ENCODE data around the gene CCDC68. TPM values are rescaled to one million over a fixed set of nuclear protein-coding genes. Genes with fewer than 3 reads are reported as not detected.

CCDC68 gene
- total RNA-seq, 1 experiment from 2014 or later, result not detected

DNA sequence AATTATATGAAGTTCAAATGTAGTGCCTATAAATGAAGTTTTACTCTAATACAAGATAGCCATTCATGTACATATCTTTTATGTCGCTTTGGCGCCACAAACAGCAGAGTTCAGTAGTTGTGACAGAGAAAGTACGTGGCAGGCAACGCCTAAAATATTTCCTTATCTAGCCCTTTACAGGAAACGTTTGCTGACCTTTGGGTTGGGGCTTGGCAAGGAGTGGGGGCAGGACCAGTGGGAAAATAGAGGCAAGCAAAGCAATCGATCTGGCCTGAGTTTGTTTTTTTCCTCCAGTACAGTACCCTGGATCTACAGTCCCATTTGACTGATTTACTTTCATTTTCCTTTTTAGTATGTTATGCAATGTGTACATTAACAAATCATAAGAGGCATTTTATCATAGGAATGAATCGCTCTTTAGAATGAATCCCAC, 13.1 kb downstream of the CCDC68 start:
- TF ChIP-seq, protein P1, sequence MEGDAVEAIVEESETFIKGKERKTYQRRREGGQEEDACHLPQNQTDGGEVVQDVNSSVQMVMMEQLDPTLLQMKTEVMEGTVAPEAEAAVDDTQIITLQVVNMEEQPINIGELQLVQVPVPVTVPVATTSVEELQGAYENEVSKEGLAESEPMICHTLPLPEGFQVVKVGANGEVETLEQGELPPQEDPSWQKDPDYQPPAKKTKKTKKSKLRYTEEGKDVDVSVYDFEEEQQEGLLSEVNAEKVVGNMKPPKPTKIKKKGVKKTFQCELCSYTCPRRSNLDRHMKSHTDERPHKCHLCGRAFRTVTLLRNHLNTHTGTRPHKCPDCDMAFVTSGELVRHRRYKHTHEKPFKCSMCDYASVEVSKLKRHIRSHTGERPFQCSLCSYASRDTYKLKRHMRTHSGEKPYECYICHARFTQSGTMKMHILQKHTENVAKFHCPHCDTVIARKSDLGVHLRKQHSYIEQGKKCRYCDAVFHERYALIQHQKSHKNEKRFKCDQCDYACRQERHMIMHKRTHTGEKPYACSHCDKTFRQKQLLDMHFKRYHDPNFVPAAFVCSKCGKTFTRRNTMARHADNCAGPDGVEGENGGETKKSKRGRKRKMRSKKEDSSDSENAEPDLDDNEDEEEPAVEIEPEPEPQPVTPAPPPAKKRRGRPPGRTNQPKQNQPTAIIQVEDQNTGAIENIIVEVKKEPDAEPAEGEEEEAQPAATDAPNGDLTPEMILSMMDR (conservative IDR thresholded peaks at IDR 0.05; ENCODE audit: low read depth, low read length), result no peak
- TF ChIP-seq EZH2 (IDR thresholded peaks at IDR 0.05; ENCODE audit: borderline replicate concordance, low read depth, low read length, poor library complexity, severe bottlenecking), result no peak
- CTCF ChIA-PET, result interaction anchor here (0.5 kb wide), 1 partner anchor 37 kb away, joined by 4 read pairs; no protein-coding TSS in a partner anchor
- no peaks in the 10 kb centered on the region for H3K9me3 ChIP-seq (ENCODE audit: low read depth, low read length, poor library complexity, severe bottlenecking)
- POLR2A ChIA-PET (ENCODE audit: low non-redundant PET), result no interaction called here
- H3K27me3 ChIP-seq (replicated peaks; ENCODE audit: insufficient read depth, low read depth, low read length, poor library complexity), result no peaks in the 10 kb centered on the region
- no peaks in the 10 kb centered on the region for H3K36me3 ChIP-seq (ENCODE audit: insufficient read depth, low read length, poor library complexity, severe bottlenecking)
- no peaks in the 10 kb centered on the region for H3K4me1 ChIP-seq (ENCODE audit: insufficient read depth, low read length, poor library complexity, severe bottlenecking)
- H3K4me3 ChIP-seq (ENCODE audit: low read depth, low read length, poor library complexity, severe bottlenecking), result peak overlapping the region; percentile 43
- no TSS peak for BruUV-seq (replicated peaks)
- intact Hi-C loops (cut with micrococcal nuclease; ENCODE audit: unreplicated experiment), result no loop called here
- no peak overlapping the region for H3K27ac ChIP-seq (ENCODE audit: low read depth, low read length, poor library complexity, severe bottlenecking)
- DNase-seq (ENCODE audit: low spot score), result peak; percentile 7

DNA sequence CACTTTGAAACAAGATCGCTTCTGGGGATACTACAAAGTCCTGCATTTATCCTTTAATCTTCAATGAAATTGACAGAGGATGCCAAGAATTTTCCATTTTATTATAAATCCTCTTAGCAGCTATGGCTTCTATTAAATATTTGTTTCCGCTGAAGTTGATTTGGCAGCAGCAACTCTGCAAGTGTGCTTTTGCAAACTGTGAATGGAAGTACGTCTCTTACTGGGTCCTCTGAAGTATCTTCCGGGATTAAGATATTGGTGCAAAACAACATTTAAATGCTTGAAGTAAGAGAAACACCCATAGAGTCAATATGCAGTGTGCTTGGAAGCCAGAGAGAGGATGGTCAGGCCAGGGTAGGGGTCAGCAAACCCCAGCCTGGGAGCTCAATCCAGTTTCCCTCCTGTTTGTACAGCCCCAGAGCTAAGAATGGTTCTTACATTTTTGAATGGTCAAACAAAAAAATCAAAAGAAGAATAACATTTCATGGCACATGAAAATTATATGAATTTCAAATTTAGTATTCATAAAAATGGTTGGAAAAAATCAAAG, 13.6 kb downstream of the CCDC68 start:
- POLR2A ChIA-PET (ENCODE audit: low non-redundant PET), result interaction anchor here (0.5 kb wide), 1 partner anchor 80 kb away, joined by 4 read pairs; no protein-coding TSS in a partner anchor

DNA sequence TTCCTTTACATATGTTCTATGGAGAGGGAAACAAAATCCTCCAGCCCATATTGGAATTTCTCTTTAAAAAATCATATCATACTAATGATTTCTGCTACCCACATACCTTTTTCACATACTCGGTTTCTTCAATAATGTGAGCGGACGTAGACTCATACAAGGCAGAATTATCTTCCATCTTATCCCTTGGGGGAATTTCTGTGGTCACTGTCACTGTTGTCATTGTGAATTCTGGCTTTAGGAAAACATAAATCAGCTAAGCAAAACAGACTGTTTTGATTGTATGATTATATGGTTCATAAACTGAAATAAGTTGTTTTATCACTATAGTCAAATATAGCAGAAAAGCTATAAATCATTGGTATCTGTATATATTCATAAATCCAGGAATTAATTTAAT, 16.7 kb downstream of the CCDC68 start:
- no peak for DNase-seq (ENCODE audit: low spot score)
- no peaks in the 10 kb centered on the region for H3K4me1 ChIP-seq (ENCODE audit: insufficient read depth, low read length, poor library complexity, severe bottlenecking)
- no peak overlapping the region for H3K4me3 ChIP-seq (ENCODE audit: low read depth, low read length, poor library complexity, severe bottlenecking)
- intact Hi-C loops (cut with micrococcal nuclease; ENCODE audit: unreplicated experiment), result no loop called here
- no peaks in the 10 kb centered on the region for H3K36me3 ChIP-seq (ENCODE audit: insufficient read depth, low read length, poor library complexity, severe bottlenecking)
- CTCF ChIA-PET, result no interaction called here
- H3K9me3 ChIP-seq (ENCODE audit: low read depth, low read length, poor library complexity, severe bottlenecking), result no peaks in the 10 kb centered on the region
- POLR2A ChIA-PET (ENCODE audit: low non-redundant PET), result no interaction called here
- no peak for TF ChIP-seq EZH2 (IDR thresholded peaks at IDR 0.05; ENCODE audit: borderline replicate concordance, low read depth, low read length, poor library complexity, severe bottlenecking)
- H3K27ac ChIP-seq (ENCODE audit: low read depth, low read length, poor library complexity, severe bottlenecking), result no peak overlapping the region
- BruUV-seq (replicated peaks), result no TSS peak
- no peaks in the 10 kb centered on the region for H3K27me3 ChIP-seq (replicated peaks; ENCODE audit: insufficient read depth, low read depth, low read length, poor library complexity)

More for the DNA sequence above, 13.6 kb downstream of the CCDC68 start:
- no peak for DNase-seq (ENCODE audit: low spot score)
- Histone ChIP-seq H3K9me3 (ENCODE audit: low read depth, low read length, poor library complexity, severe bottlenecking) (no peaks in the 10 kb centered on the region), H3K27ac (ENCODE audit: low read depth, low read length, poor library complexity, severe bottlenecking) (no peak overlapping the region), H3K36me3 (ENCODE audit: insufficient read depth, low read length, poor library complexity, severe bottlenecking) (no peaks in the 10 kb centered on the region), H3K4me1 (ENCODE audit: insufficient read depth, low read length, poor library complexity, severe bottlenecking) (no peaks in the 10 kb centered on the region), H3K27me3 (replicated peaks; ENCODE audit: insufficient read depth, low read depth, low read length, poor library complexity) (no peaks in the 10 kb centered on the region), H3K4me3 (ENCODE audit: low read depth, low read length, poor library complexity, severe bottlenecking) (peak overlapping the region; percentile 43)
- BruUV-seq (replicated peaks), result no TSS peak
- intact Hi-C loops (cut with micrococcal nuclease; ENCODE audit: unreplicated experiment), result no loop called here
- CTCF ChIA-PET, result interaction anchor here (0.5 kb wide), 1 partner anchor 37 kb away, joined by 4 read pairs; no protein-coding TSS in a partner anchor
- TF ChIP-seq, protein P1 (conservative IDR thresholded peaks at IDR 0.05; ENCODE audit: low read depth, low read length), result no peak
- TF ChIP-seq EZH2 (IDR thresholded peaks at IDR 0.05; ENCODE audit: borderline replicate concordance, low read depth, low read length, poor library complexity, severe bottlenecking), result no peak

DNA sequence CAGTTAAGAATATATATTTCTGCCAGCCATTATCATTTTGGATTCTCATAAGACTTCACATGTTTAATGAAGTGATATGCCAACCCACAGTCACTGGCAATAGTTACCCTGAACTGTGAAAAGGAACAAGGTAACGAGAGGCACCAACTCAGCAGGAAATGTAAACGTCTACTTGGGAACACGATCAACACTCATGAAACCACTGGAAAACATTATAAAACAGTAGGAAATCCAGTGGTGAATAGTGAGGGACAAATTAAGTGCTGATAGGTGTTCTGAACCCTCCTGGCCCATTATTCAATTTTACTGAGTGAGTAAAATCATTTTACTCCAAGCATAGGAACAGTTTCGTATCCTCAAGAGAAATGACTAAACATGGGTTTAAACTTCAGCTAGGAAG, 17.1 kb downstream of the CCDC68 start:
- Histone ChIP-seq H3K27me3 (replicated peaks; ENCODE audit: insufficient read depth, low read depth, low read length, poor library complexity) (no peaks in the 10 kb centered on the region), H3K9me3 (ENCODE audit: low read depth, low read length, poor library complexity, severe bottlenecking) (no peaks in the 10 kb centered on the region), H3K27ac (ENCODE audit: low read depth, low read length, poor library complexity, severe bottlenecking) (no peak overlapping the region), H3K4me1 (ENCODE audit: insufficient read depth, low read length, poor library complexity, severe bottlenecking) (no peaks in the 10 kb centered on the region), H3K36me3 (ENCODE audit: insufficient read depth, low read length, poor library complexity, severe bottlenecking) (no peaks in the 10 kb centered on the region), H3K4me3 (ENCODE audit: low read depth, low read length, poor library complexity, severe bottlenecking) (no peak overlapping the region)
- CTCF ChIA-PET, result no interaction called here
- intact Hi-C loops (cut with micrococcal nuclease; ENCODE audit: unreplicated experiment), result no loop called here
- POLR2A ChIA-PET (ENCODE audit: low non-redundant PET), result no interaction called here
- no peak for DNase-seq (ENCODE audit: low spot score)
- BruUV-seq (replicated peaks), result no TSS peak
- TF ChIP-seq, protein P1 (conservative IDR thresholded peaks at IDR 0.05; ENCODE audit: low read depth, low read length), result no peak
- no peak for TF ChIP-seq EZH2 (IDR thresholded peaks at IDR 0.05; ENCODE audit: borderline replicate concordance, low read depth, low read length, poor library complexity, severe bottlenecking)

Data from A673 (cell line).